ENCODE measurements around the gene TTC29. TPM values are rescaled to one million over a fixed set of nuclear protein-coding genes. Genes with fewer than 3 reads are reported as not detected.
"Not testable (repeated sequence)": the region's sequence is repeated elsewhere in the genome, so short reads cannot be mapped to it uniquely, and the experiment has no call there.

The TTC29 gene
- total RNA-seq, 2 donors from 2014 or later = 0.22 TPM; not detected in 1

GRCh38 chr4:146763560-146763959 is 182.1 kb downstream of the TTC29 start:
- Histone ChIP-seq H3K4me1 (no peaks in the 10 kb centered on the region), H3K27ac (no peak overlapping the region), H3K36me3 (no peaks in the 10 kb centered on the region), H3K27me3 (no peaks in the 10 kb centered on the region), H3K4me3 (no peak overlapping the region), H3K9me3 (peaks cover 0 to 12% of the 10 kb centered on the region in 2 donors)
- no peak for TF ChIP-seq CTCF (IDR thresholded peaks at IDR 0.05)
- DNase-seq (ENCODE audit: low spot score) = no peak

- Histone ChIP-seq H3K4me3 (no peak overlapping the region), H3K36me3 (no peaks in the 10 kb centered on the region), H3K4me1 (no peaks in the 10 kb centered on the region), H3K27me3 (no peaks in the 10 kb centered on the region), H3K27ac (no peak overlapping the region), H3K9me3 (peaks cover 0 to 12% of the 10 kb centered on the region in 2 donors)
- TF ChIP-seq CTCF (IDR thresholded peaks at IDR 0.05) = no peak
- DNase-seq (ENCODE audit: low spot score) = no peak
These were observed 183.6 kb downstream of the TTC29 start for GRCh38 chr4:146762016-146762415.

- TF ChIP-seq CTCF (IDR thresholded peaks at IDR 0.05) = no peak
- Histone ChIP-seq H3K9me3 (no peaks in the 10 kb centered on the region), H3K27me3 (no peaks in the 10 kb centered on the region), H3K36me3 (no peaks in the 10 kb centered on the region), H3K27ac (no peak overlapping the region), H3K4me3 (no peak overlapping the region), H3K4me1 (no peaks in the 10 kb centered on the region)
- no peak for DNase-seq (ENCODE audit: low spot score)
These were observed 203.2 kb downstream of the TTC29 start for GRCh38 chr4:146742416-146742815.

- H3K36me3 ChIP-seq = no peaks in the 10 kb centered on the region
- no peak for TF ChIP-seq CTCF (IDR thresholded peaks at IDR 0.05)
- H3K4me3 ChIP-seq = no peak overlapping the region
- H3K4me1 ChIP-seq = no peaks in the 10 kb centered on the region
- H3K9me3 ChIP-seq = no peaks in the 10 kb centered on the region
- no peak for DNase-seq (ENCODE audit: low spot score)
- H3K27ac ChIP-seq = no peak overlapping the region
- H3K27me3 ChIP-seq = no peaks in the 10 kb centered on the region
These were observed 206.5 kb downstream of the TTC29 start for GRCh38 chr4:146739182-146739581.

GRCh38 chr4:146723519-146723918 is 222.1 kb downstream of the TTC29 start:
- not testable (repeated sequence) for DNase-seq (ENCODE audit: low spot score)

GRCh38 chr4:146709956-146710355 is 235.7 kb downstream of the TTC29 start:
- no peak for DNase-seq (ENCODE audit: low spot score)
- no peak overlapping the region for H3K4me3 ChIP-seq
- no peaks in the 10 kb centered on the region for H3K27me3 ChIP-seq
- no peaks in the 10 kb centered on the region for H3K9me3 ChIP-seq
- TF ChIP-seq CTCF (IDR thresholded peaks at IDR 0.05) = no peak
- no peak overlapping the region for H3K27ac ChIP-seq
- no peaks in the 10 kb centered on the region for H3K36me3 ChIP-seq
- no peaks in the 10 kb centered on the region for H3K4me1 ChIP-seq

More at GRCh38 chr4:146723519-146723918, 222.1 kb downstream of the TTC29 start:
- not testable (repeated sequence) for H3K27me3 ChIP-seq, H3K4me1 ChIP-seq, H3K36me3 ChIP-seq, H3K9me3 ChIP-seq, H3K4me3 ChIP-seq, H3K27ac ChIP-seq
